ENCODE measurements around the gene DMBX1.

DMBX1 gene

GRCh38 chr1:46459315-46459714 is 30.3 kb upstream of the DMBX1 start:
- no peak for DNase-seq (ENCODE audit: low read depth)

GRCh38 chr1:46461017-46461808 is 28.4 kb upstream of the DMBX1 start:
- no peak for DNase-seq (ENCODE audit: low read depth)

- DNase-seq (ENCODE audit: low read depth) = no peak
Measured at GRCh38 chr1:46461809-46462448, 27.7 kb upstream of the DMBX1 start.

- no peak for DNase-seq (ENCODE audit: low read depth)
Measured at GRCh38 chr1:46464013-46464548, 25.6 kb upstream of the DMBX1 start.

- no peak for DNase-seq (ENCODE audit: low read depth)
Measured at GRCh38 chr1:46464915-46465314, 24.7 kb upstream of the DMBX1 start.

GRCh38 chr1:46465981-46466476 is 23.6 kb upstream of the DMBX1 start:
- no peak for DNase-seq (ENCODE audit: low read depth)

- DNase-seq (ENCODE audit: low read depth) = no peak
Measured at GRCh38 chr1:46466477-46467182, 23.0 kb upstream of the DMBX1 start.

GRCh38 chr1:46467183-46467504 is 22.5 kb upstream of the DMBX1 start:
- no peak for DNase-seq (ENCODE audit: low read depth)

- no peak for DNase-seq (ENCODE audit: low read depth)
Measured at GRCh38 chr1:46469881-46470280, 19.8 kb upstream of the DMBX1 start.

GRCh38 chr1:46471848-46472492 is 17.7 kb upstream of the DMBX1 start:
- no peak for DNase-seq (ENCODE audit: low read depth)

- no peak for DNase-seq (ENCODE audit: low read depth)
Measured at GRCh38 chr1:46472498-46473181, 17.0 kb upstream of the DMBX1 start.

GRCh38 chr1:46473991-46474390 is 15.6 kb upstream of the DMBX1 start:
- DNase-seq (ENCODE audit: low read depth) = no peak

GRCh38 chr1:46474570-46474969 is 15.1 kb upstream of the DMBX1 start:
- no peak for DNase-seq (ENCODE audit: low read depth)

GRCh38 chr1:46476673-46477072 is 13.0 kb upstream of the DMBX1 start:
- DNase-seq (ENCODE audit: low read depth) = no peak

- peak; percentile 24 for DNase-seq (ENCODE audit: low read depth)
Measured at GRCh38 chr1:46477153-46477929, 12.3 kb upstream of the DMBX1 start.

GRCh38 chr1:46478721-46479485 is 10.7 kb upstream of the DMBX1 start:
- no peak for DNase-seq (ENCODE audit: low read depth)

GRCh38 chr1:46479744-46480350 is 9.8 kb upstream of the DMBX1 start:
- DNase-seq (ENCODE audit: low read depth) = no peak

GRCh38 chr1:46480959-46481646 is 8.5 kb upstream of the DMBX1 start:
- no peak for DNase-seq (ENCODE audit: low read depth)

- DNase-seq (ENCODE audit: low read depth) = no peak
Measured at GRCh38 chr1:46481961-46482360, 7.7 kb upstream of the DMBX1 start.
